Astrocyte of the cerebellum (primary cell): ENCODE results near the gene SAMSN1.

Experiments
- DNase-seq: peaks from one replicate; pipeline ENCODE4 v3.0.0-alpha.2; 2011; ENCODE audit warnings: low read depth
- H3K4me3 ChIP-seq: 2 replicates; pipeline ENCODE4 v1.5.1; 2011; ENCODE audit warnings: mild to moderate bottlenecking, low read depth, low read length, moderate library complexity
- in situ Hi-C: cut with HindIII; loops from 2 replicates; pipeline ENCODE4 v1.10.0; 2017; ENCODE audit warnings: low sequenced_read_pairs
- TF ChIP-seq, protein P1 (sequence below): IDR thresholded peaks from 2 replicates; pipeline ENCODE4 v1.5.1; 2012; ENCODE audit warnings: low read length, low read depth, moderate library complexity, mild to moderate bottlenecking; ENCODE audit errors: missing control alignments

SAMSN1 gene

DNA sequence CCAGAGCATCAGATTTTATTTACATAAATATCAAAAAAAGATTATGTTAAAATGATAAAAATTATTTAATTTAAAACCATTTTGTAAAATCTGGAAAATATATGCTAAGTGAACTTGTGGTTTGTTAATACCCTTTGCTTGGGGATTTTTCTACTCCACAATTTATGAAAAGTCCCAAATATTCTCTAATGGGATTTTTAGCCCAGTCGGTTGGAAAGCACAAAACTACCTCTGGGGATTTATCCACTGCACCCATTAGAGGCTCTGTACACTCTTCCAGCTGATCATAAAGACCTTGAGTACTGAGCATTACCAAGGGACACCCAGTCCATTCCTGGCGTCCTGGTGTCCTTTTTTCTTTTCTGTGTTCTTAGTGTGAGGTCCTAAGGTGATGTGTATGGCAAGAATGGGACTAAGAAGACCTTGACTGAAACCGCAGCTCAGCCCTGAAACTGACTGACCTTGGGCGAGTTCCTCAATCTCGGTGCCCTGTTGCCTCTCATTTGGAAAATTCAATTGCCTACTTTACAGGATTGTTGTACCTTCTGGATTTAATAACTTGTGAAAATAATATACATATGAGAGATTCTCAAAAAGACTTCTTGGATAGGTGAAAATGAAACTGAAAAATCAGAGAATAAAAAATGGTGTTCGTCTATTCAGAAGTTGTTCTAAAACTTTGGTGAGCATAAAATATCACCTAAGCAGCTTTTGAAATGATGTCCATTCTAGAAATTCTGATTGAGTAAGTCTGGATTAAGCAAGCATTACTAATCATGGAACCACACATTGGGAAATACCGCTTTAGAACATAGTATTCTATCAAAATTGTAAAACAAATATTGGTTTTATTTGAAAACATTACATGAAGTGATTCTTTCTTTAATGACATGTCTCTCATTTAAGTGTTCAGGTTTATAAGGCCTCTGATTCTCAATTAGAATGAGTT, 21.5 kb upstream of the SAMSN1 start:
- in situ Hi-C loops, result no loop called here
- H3K4me3 ChIP-seq, result no peak overlapping the region
- no peak for DNase-seq
- TF ChIP-seq, protein P1, sequence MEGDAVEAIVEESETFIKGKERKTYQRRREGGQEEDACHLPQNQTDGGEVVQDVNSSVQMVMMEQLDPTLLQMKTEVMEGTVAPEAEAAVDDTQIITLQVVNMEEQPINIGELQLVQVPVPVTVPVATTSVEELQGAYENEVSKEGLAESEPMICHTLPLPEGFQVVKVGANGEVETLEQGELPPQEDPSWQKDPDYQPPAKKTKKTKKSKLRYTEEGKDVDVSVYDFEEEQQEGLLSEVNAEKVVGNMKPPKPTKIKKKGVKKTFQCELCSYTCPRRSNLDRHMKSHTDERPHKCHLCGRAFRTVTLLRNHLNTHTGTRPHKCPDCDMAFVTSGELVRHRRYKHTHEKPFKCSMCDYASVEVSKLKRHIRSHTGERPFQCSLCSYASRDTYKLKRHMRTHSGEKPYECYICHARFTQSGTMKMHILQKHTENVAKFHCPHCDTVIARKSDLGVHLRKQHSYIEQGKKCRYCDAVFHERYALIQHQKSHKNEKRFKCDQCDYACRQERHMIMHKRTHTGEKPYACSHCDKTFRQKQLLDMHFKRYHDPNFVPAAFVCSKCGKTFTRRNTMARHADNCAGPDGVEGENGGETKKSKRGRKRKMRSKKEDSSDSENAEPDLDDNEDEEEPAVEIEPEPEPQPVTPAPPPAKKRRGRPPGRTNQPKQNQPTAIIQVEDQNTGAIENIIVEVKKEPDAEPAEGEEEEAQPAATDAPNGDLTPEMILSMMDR, result no peak

DNA sequence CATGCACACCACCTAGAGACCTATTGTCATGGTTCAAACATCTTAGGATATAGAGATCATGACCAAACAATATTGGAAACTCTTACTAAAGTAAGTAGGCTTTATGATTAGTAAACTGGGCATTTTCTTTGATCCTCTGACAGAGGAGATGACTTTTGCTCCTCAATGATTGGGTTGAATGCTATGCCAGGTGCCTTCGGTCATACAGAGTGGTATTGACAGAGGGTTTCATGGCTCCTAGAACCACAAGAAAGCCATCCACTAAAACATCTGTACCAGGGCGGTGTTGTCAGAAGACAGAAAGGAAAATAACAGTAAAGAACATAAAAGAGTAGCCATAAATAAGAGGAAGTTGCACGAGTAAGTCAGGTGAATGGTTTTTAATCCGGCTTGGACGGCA, 20.8 kb upstream of the SAMSN1 start:
- H3K4me3 ChIP-seq, result no peak overlapping the region
- TF ChIP-seq, protein P1, result no peak
- in situ Hi-C loops, result no loop called here
- no peak for DNase-seq

DNA sequence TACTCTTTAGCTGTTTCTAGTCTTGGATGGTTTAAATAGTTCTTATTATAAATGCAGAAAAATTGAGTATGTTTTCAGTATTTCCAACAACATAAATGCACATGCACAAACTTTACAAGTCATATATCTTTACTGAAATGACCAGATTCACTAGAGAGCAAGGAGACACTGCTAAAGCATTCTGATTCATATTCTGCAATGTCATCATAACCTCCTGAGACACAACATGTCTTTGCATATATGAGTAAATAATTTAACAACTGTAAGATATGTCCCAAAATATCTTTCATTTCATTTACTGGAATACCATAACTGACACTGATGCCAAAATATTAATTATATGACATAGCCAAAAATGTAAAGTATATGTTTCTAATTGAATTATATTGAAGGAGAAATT, 16.8 kb upstream of the SAMSN1 start:
- H3K4me3 ChIP-seq, result no peak overlapping the region
- TF ChIP-seq, protein P1, result no peak
- no peak for DNase-seq
- in situ Hi-C loops, result no loop called here

DNA sequence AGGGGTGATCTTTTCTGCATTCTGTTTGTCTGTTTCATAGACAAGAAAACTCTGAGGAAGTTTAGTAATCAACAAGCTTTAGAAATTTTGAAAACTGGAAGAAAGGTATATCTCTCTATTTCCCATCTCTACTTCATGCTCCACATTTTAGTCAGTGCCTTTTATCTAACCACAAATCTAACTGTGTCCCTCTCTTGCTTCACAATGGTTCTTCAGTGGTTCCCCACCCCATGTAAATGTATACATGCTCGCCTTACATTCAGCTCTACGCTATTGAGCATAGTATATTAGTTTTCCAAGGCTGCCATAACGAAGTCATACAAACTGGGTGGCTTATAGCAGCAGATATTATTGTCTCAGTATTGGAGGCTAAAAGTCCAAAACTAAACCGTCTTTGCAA, 14.4 kb upstream of the SAMSN1 start:
- DNase-seq, result no peak
- TF ChIP-seq, protein P1, result no peak
- in situ Hi-C loops, result no loop called here
- no peak overlapping the region for H3K4me3 ChIP-seq

DNA sequence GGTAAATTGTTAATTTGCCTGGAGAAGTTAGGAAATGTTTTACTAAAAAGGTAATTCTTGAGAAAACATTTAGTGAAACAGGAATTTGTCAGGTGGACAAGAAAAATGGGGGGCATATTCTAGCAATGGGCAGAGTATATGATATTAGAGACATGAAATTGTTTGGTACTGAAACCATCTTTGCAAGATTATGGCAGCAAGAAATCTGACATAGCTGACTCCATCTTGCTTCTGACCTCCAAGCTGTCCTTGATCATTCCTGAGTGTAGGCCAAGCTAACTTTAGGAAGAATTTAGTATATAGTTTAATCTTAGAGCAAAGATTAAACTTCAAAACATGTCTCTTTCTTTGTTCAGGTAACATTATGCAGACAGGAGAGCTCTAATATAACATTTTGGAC, 14.0 kb upstream of the SAMSN1 start:
- H3K4me3 ChIP-seq, result no peak overlapping the region
- in situ Hi-C loops, result no loop called here
- no peak for DNase-seq
- TF ChIP-seq, protein P1, result no peak

DNA sequence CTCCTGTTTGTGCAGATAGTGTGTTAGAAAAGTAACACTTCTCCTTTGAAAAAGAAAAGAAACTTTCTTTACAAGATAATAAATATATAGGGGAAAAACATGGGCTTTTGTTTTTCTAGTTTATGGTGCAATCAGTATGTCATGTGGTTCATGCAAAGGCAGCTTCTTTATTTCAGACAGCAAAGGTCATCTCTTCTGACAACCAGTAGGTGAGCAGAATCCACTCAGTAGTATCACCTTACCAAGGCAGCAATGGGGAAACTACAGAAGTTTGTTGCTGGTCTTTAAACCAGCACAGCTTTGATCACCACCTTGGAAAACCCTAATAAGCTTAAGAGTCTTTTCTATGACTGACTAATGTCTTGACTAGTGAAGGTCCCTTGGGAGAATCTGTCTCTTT, 13.0 kb upstream of the SAMSN1 start:
- in situ Hi-C loops, result no loop called here
- TF ChIP-seq, protein P1, result no peak
- H3K4me3 ChIP-seq, result no peak overlapping the region
- DNase-seq, result no peak
